ENCODE results near the gene YPEL2. TPM values are rescaled to one million over a fixed set of nuclear protein-coding genes. Genes with fewer than 3 reads are reported as not detected.
"Not testable (repeated sequence)": the region's sequence is repeated elsewhere in the genome, so short reads cannot be mapped to it uniquely, and the experiment has no call there.

YPEL2 gene, protein sequence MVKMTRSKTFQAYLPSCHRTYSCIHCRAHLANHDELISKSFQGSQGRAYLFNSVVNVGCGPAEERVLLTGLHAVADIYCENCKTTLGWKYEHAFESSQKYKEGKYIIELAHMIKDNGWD
- 2.6 and 2.7 TPM in 2 replicates for total RNA-seq
- long read RNA-seq, partial matches to known transcripts = 0 of 2 reads
- long read RNA-seq, other reads (novel, unspliced or antisense) = 1 of 2 reads

DNA sequence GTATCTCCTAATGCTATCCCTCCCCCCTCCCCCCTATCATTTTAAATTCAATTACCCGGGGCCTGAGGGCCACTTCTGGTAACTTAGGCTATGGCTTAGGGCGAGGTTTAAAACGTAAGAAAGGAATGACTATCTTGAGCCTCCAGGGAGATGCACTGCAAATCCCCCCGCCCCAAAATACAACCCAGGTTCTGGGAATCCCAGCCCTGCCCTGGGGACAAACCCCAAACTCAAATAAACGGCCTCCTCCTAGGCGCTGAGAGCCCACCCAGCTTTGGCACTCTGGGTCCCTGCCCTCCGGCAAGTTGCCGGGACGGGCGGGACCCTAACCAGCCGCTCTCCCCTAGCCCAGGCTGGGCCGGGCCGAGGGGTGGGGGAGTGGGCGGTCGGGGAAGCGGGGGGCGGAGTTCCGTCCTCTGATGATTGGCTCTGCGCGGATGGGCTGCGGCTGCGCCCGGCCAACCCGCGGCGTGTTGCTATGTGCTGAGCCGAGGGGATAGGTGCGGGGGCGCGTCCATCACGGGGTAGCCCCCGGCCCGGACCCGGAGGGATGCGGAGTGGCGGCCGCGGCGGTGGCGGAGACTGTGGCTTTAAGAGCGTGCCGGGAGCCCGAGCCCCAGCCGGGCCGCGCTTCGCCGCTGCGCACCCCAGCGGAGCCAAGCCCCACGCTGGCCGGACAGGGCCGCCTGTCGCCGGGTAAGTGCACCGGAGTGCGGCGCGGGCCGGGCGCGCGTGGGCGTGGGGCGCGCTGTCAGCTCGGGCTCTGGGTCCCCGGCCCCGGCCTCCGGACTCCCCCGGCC lies at the start of gene YPEL2:
TSS of gene YPEL2 (plus strand) at position 527 of the 800 bp plus-strand sequence. CDS start 21,755 bp downstream, outside the sequence.
- DNase-seq (ENCODE audit: low read depth, low spot score) = peak; percentile 92
- TF ChIP-seq, protein P1, sequence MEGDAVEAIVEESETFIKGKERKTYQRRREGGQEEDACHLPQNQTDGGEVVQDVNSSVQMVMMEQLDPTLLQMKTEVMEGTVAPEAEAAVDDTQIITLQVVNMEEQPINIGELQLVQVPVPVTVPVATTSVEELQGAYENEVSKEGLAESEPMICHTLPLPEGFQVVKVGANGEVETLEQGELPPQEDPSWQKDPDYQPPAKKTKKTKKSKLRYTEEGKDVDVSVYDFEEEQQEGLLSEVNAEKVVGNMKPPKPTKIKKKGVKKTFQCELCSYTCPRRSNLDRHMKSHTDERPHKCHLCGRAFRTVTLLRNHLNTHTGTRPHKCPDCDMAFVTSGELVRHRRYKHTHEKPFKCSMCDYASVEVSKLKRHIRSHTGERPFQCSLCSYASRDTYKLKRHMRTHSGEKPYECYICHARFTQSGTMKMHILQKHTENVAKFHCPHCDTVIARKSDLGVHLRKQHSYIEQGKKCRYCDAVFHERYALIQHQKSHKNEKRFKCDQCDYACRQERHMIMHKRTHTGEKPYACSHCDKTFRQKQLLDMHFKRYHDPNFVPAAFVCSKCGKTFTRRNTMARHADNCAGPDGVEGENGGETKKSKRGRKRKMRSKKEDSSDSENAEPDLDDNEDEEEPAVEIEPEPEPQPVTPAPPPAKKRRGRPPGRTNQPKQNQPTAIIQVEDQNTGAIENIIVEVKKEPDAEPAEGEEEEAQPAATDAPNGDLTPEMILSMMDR (conservative IDR thresholded peaks at IDR 0.05) = no peak
- Mint-ChIP-seq H3K27me3 (ENCODE audit: low read depth) (peaks cover 28% of the 10 kb centered on the region), H3K4me1 (peaks cover 39% of the 10 kb centered on the region), H3K27ac (ENCODE audit: unreplicated experiment) (no peak within 1 kb of the TSS), H3K4me3 (peak within 1 kb of the TSS; percentile 95), H3K9me3 (no peaks in the 10 kb centered on the region), H3K36me3 (ENCODE audit: low read depth) (no peaks in the 10 kb centered on the region)

DNA sequence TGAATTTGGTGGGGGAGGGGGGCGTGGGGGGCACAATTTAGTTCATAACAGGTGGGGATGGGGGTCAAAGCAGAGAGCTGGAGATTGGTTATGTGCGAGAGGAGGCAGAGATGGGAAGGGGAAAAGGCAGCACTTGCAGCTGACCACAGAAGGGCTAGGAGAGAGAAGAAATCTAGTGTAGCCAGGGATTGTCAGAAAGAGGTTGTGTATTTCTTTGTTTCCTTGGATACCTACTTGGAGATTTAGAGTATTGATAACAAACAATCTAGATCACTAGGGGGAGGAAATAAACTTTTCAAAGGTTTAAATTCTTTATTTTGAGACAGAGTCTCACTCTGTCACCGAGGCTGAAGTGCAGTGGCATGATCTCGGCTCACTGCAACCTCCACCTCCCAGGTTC lies 47.1 kb upstream of the YPEL2 start:
- TF ChIP-seq, protein P1 (conservative IDR thresholded peaks at IDR 0.05) = no peak
- Mint-ChIP-seq H3K36me3 (ENCODE audit: low read depth) (peaks cover 6% of the 10 kb centered on the region), H3K4me3 (no peak overlapping the region), H3K4me1 (no peaks in the 10 kb centered on the region), H3K27me3 (ENCODE audit: low read depth) (no peaks in the 10 kb centered on the region), H3K27ac (ENCODE audit: unreplicated experiment) (no peak overlapping the region), H3K9me3 (no peaks in the 10 kb centered on the region)
- DNase-seq (ENCODE audit: low read depth, low spot score) = no peak

DNA sequence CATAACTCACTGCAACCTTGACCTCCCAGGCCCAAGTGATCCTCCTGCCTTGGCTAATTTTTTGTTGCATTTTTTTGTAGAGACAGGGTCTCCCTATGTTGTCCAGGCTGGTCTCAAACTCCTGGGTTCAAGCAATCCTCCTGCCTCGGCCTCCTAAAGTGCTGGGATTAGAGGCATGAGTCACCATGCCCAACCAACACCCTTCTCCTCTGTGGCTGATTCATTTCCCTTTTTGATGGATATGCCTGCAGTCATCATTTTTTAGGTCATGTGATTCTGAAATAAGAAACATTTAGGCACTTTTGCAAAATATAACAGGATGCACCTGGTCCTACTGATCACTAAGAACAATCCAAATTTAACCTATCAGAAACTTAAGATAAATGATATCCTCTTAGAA lies 44.0 kb upstream of the YPEL2 start:
- DNase-seq (ENCODE audit: low read depth, low spot score) = no peak
- TF ChIP-seq, protein P1 (conservative IDR thresholded peaks at IDR 0.05) = no peak
- H3K4me1 Mint-ChIP-seq = peaks cover 6% of the 10 kb centered on the region
- H3K27me3 Mint-ChIP-seq (ENCODE audit: low read depth) = no peaks in the 10 kb centered on the region
- no peak overlapping the region for H3K4me3 Mint-ChIP-seq
- H3K36me3 Mint-ChIP-seq (ENCODE audit: low read depth) = no peaks in the 10 kb centered on the region
- no peak overlapping the region for H3K27ac Mint-ChIP-seq (ENCODE audit: unreplicated experiment)
- H3K9me3 Mint-ChIP-seq = no peaks in the 10 kb centered on the region

DNA sequence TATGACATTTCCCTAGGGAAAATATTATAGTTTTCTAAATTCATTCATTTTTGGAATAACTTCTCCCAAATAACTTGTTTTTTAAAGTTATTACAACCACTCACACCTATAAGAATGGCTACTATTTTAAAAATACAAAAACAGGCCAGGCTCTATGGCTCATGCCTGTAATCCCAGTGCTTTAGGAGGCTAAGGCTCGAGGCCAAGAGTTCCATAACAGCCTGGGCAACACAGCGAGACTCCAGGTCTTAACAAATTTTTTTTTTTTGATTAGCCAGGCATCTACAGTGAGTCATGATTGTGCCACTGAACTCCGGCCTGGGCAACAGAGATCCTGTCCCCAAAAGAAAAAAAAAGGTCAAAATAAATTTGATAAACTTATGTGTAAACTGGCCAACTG lies 43.6 kb upstream of the YPEL2 start:
- Mint-ChIP-seq H3K27ac (ENCODE audit: unreplicated experiment) (no peak overlapping the region), H3K4me3 (no peak overlapping the region), H3K4me1 (peaks cover 6% of the 10 kb centered on the region), H3K36me3 (ENCODE audit: low read depth) (no peaks in the 10 kb centered on the region), H3K27me3 (ENCODE audit: low read depth) (no peaks in the 10 kb centered on the region), H3K9me3 (no peaks in the 10 kb centered on the region)
- DNase-seq (ENCODE audit: low read depth, low spot score) = no peak
- TF ChIP-seq, protein P1 (conservative IDR thresholded peaks at IDR 0.05) = no peak

DNA sequence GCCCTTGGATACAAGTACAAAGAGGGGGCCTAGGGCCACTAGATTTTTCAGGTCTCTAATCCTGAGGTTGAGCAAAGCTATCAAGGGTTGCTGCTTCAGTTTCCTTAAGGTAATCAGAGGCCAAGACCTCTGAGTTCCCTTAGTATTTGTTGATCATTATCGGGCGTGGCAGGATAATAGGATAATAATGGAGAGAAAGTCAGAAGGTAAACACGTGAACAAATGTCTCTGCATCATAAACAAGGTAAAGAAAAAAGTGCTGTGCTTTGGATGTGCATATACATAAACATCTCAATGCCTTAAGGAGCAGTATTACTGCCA lies 41.5 kb upstream of the YPEL2 start:
- Mint-ChIP-seq H3K36me3 (ENCODE audit: low read depth) (no peaks in the 10 kb centered on the region), H3K4me1 (peaks cover 6% of the 10 kb centered on the region), H3K27ac (ENCODE audit: unreplicated experiment) (no peak overlapping the region), H3K4me3 (no peak overlapping the region), H3K9me3 (no peaks in the 10 kb centered on the region), H3K27me3 (ENCODE audit: low read depth) (no peaks in the 10 kb centered on the region)
- TF ChIP-seq, protein P1 (conservative IDR thresholded peaks at IDR 0.05) = no peak
- DNase-seq (ENCODE audit: low read depth, low spot score) = no peak

DNA sequence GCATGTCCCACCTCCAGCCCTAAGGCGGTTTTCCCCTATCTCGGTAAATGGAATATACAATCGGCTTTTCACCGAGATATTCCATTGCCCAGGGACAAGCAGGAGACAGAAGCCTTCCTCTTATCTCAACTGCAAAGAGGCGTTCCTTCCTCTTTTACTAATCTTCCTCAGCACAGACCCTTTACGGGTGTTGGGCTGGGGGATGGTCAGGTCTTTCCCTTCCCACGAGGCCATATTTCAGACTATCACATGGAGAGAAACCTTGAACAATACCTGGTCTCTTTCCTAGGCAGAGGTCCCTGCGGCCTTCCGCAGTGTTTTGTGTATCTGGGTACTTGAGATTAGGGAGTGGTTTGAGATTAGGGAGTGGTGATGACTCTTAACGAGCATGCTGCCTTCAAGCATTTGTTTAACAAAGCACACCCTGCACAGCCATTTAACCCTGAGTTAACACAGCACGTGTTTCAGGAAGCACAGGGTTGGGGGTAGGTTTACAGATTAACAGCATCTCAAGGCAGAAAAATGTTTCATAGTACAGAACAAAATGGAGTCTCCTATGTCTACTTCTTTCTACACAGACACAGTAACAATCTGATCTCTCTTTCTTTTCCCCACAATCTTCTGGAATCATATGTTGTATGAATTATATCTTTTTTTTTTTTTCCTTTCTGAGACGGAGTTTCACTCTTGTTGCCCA lies 41.0 kb upstream of the YPEL2 start:
- H3K27ac Mint-ChIP-seq (ENCODE audit: unreplicated experiment); DNase-seq (ENCODE audit: low read depth, low spot score); H3K9me3 Mint-ChIP-seq; H3K4me3 Mint-ChIP-seq; H3K4me1 Mint-ChIP-seq; H3K36me3 Mint-ChIP-seq (ENCODE audit: low read depth); H3K27me3 Mint-ChIP-seq (ENCODE audit: low read depth): not testable (repeated sequence)
